HepG2 (cell line): ENCODE results near the gene KDM3B. TPM values are rescaled to one million over a fixed set of nuclear protein-coding genes. Genes with fewer than 3 reads are reported as not detected.

Experiments
- ATAC-seq: fragments of 200-7000 bp; cut with Tn5 transposase; 3 replicates; pipeline ENCODE4 v1.9.1; 2020; ENCODE audit warnings: mild to moderate bottlenecking, moderate library complexity
- BruUV-seq: library from RNA; stranded (reverse); fragments of 400-500 nt; replicated peaks from 2 replicates; lab custom pipeline; 2021; lab: Mats Ljungman, UMichigan
- CTCF ChIA-PET: fragments of 300-600 bp; formaldehyde crosslinking; extraction: SDS; loops from one replicate; lab custom pipeline; 2021; ENCODE audit warnings: low total read pairs, inconsistent platforms, low intra/inter-chr PET ratio; lab: Yijun Ruan, JAX
- POLR2A ChIA-PET: fragments of 350-600 bp; sonication (Branson Sonifier 250); formaldehyde crosslinking; loops from one replicate; lab custom pipeline; 2020; ENCODE audit warnings: antibody characterized with exemption, inconsistent platforms; lab: Yijun Ruan, JAX
- DNase-seq: peaks from one replicate; pipeline ENCODE4 v3.0.0-alpha.2; 2015; ENCODE audit warnings: low spot score
- FAIRE-seq: peaks from 3 replicates; lab custom pipeline; 2011; peaks lifted over from hg19 to GRCh38; lab: Jason Lieb, UNC
- H2AFZ ChIP-seq: one replicate; pipeline ENCODE4 v1.6.1; 2011; ENCODE audit warnings: low read length, inconsistent platforms
- H3K27ac ChIP-seq: fragments of 300-600 bp; 3 replicates; pipeline ENCODE4 v1.8.0; 2011; ENCODE audit warnings: mixed run types, mild to moderate bottlenecking, mixed read lengths, low read length, inconsistent platforms; ENCODE audit not compliant: insufficient read depth; ENCODE audit errors: extremely low read length
- H3K27me3 ChIP-seq, 2 experiments: fragments of 200-600 bp in 1 of 2; 2 replicates in 1 of 2; 3 replicates in 1 of 2; pipeline versions ENCODE4 v1.6.0 to v1.8.0; 2011; ENCODE audit warnings: low read length in 2 of 2, mild to moderate bottlenecking in 2 of 2, moderate library complexity in 2 of 2, inconsistent platforms in 1 of 2; ENCODE audit not compliant: insufficient read depth in 2 of 2, control insufficient read depth in 1 of 2
- H3K36me3 ChIP-seq, 2 experiments: fragments of 200-600 bp in 1 of 2; replicated peaks in 1 of 2; 2 replicates in 1 of 2; 3 replicates in 1 of 2; pipeline versions ENCODE4 v1.5.1 to v1.8.0; 2011; ENCODE audit warnings: low read length in 2 of 2, inconsistent platforms in 1 of 2; ENCODE audit not compliant: insufficient read depth in 2 of 2, control insufficient read depth in 1 of 2
- H3K4me1 ChIP-seq: 2 replicates; pipeline ENCODE4 v1.5.1; 2012; ENCODE audit warnings: low read length, inconsistent platforms; ENCODE audit not compliant: insufficient read depth
- H3K4me2 ChIP-seq: 2 replicates; pipeline ENCODE4 v1.6.0; 2011; ENCODE audit warnings: low read depth, low read length, inconsistent platforms
- H3K4me3 ChIP-seq, 3 experiments: fragments of 200-600 bp in 1 of 3; sonication (generic), shearing (Covaris generic) in 1 of 3; replicated peaks in 1 of 3; 2 replicates each; pipeline ENCODE4 v1.5.1; 2011 to 2016; ENCODE audit warnings: low read length in 3 of 3, inconsistent platforms in 2 of 3, low read depth in 2 of 3, mild to moderate bottlenecking in 2 of 3, control low read depth in 1 of 3, mixed read lengths in 1 of 3; ENCODE audit not compliant: insufficient read depth in 1 of 3
- H3K79me2 ChIP-seq: one replicate; pipeline ENCODE4 v1.6.1; 2011; ENCODE audit warnings: low read length, inconsistent platforms; ENCODE audit not compliant: insufficient read depth
- H3K9ac ChIP-seq: 2 replicates; pipeline ENCODE4 v1.6.0; 2011; ENCODE audit warnings: mild to moderate bottlenecking, low read depth, low read length, inconsistent platforms; ENCODE audit not compliant: insufficient read depth
- H3K9me3 ChIP-seq: 2 replicates; pipeline ENCODE4 v1.5.1; 2012; ENCODE audit warnings: mild to moderate bottlenecking, low read length
- H4K20me1 ChIP-seq: 2 replicates; pipeline ENCODE4 v1.6.0; 2011; ENCODE audit warnings: inconsistent platforms, mild to moderate bottlenecking, low read length, moderate library complexity; ENCODE audit not compliant: insufficient read depth
- CREB3 ChIP-seq: sonication (generic); formaldehyde crosslinking; IDR thresholded peaks from 2 replicates; pipeline ENCODE4 v1.5.0; 2020; ENCODE audit warnings: missing genetic modification reagents
- MTA1 ChIP-seq: sonication (generic); formaldehyde crosslinking; IDR thresholded peaks from 2 replicates; pipeline ENCODE4 v1.4.0; 2020; ENCODE audit warnings: missing genetic modification reagents, mild to moderate bottlenecking, borderline replicate concordance
- SRSF9 ChIP-seq: fragments of 200-400 bp; formaldehyde crosslinking; IDR thresholded peaks from 2 replicates; pipeline ENCODE4 v1.6.1; 2018; ENCODE audit warnings: borderline replicate concordance, mild to moderate bottlenecking, low read depth, low read length; ENCODE audit not compliant: insufficient read depth, poor library complexity, severe bottlenecking
- YEATS2 ChIP-seq: sonication (generic); formaldehyde crosslinking; IDR thresholded peaks from 2 replicates; pipeline ENCODE4 v1.4.0; 2020; ENCODE audit warnings: missing genetic modification reagents, borderline replicate concordance
- ZBTB3 ChIP-seq: sonication (generic); formaldehyde crosslinking; IDR thresholded peaks from 2 replicates; pipeline ENCODE4 v1.4.0; 2020; ENCODE audit warnings: low read depth, mild to moderate bottlenecking, moderate library complexity, missing genetic modification reagents, borderline replicate concordance
- ZNF281 ChIP-seq: sonication (generic); formaldehyde crosslinking; IDR thresholded peaks from 2 replicates; pipeline ENCODE4 v1.4.0; 2020; ENCODE audit warnings: missing genetic modification reagents, borderline replicate concordance
- ZNF569 ChIP-seq: sonication (generic); formaldehyde crosslinking; IDR thresholded peaks from 2 replicates; pipeline ENCODE4 v1.5.0; 2020; ENCODE audit warnings: mild to moderate bottlenecking, missing genetic modification reagents, moderate library complexity, borderline replicate concordance
- WGBS: methylation state at CpG from one replicate; pipeline ENCODE4 v1.1.6; 2017; ENCODE audit warnings: low lambda C conversion rate; 5-methylcytosine and 5-hydroxymethylcytosine counted together
- in situ Hi-C: cut with HindIII; loops from 2 replicates; pipeline ENCODE4 v1.10.0; 2017; ENCODE audit warnings: low pct_unique_long_range_greater_than_20kb; ENCODE audit not compliant: extremely low pct_ligation_motif_present
- intact Hi-C: fragments of 100-400 bp; cut with micrococcal nuclease; formaldehyde crosslinking; loops from one replicate; pipeline ENCODE4 v1.10.0; 2022; ENCODE audit not compliant: unreplicated experiment
- polyA plus RNA-seq, 8 experiments: library from polyadenylated mRNA; depleted of rRNA in 3 of 8; stranded (reverse) in 7 of 8; unstranded in 1 of 8; fragments of >200 nt; fragmentation: Illumina TruSeq in 4 of 8; extraction: Trizol in 4 of 8; gene quantifications; 2 replicates each; pipeline versions ENCODE4 v1.2.1 to v1.2.3, GENCODE V29; 2011 to 2016; ENCODE audit warnings: low read depth in 4 of 8, missing spikeins in 1 of 8, mixed read lengths in 1 of 8; ENCODE audit not compliant: insufficient read depth in 1 of 8
- total RNA-seq, 5 experiments: library from RNA; depleted of rRNA; stranded (reverse); fragments of >200 nt; fragmentation: Illumina TruSeq; extraction: Trizol; gene quantifications; 2 replicates each; pipeline ENCODE4 v1.2.3, GENCODE V29; 2016; ENCODE audit warnings: low read depth in 1 of 5

Gene KDM3B
- total and polyA plus RNA-seq, 2 of the 13 experiments (the other 11 are each of a cell fraction or from before 2014, with no cell fraction given): 19.7 to 34.3 TPM

GRCh38 chr5:138425079-138425478 lies 72.6 kb downstream of the KDM3B start:
- in situ Hi-C loops: no loop called here
- Histone ChIP-seq H2AFZ (no peak overlapping the region), H3K9ac (no peak overlapping the region), H3K4me2 (no peak overlapping the region), H4K20me1 (no peaks in the 10 kb centered on the region), H3K36me3 (peaks cover 23 to 69% of the 10 kb centered on the region in 2 experiments), H3K79me2 (no peaks in the 10 kb centered on the region), H3K27me3 (no peaks in the 10 kb centered on the region), H3K27ac (no peak overlapping the region), H3K9me3 (no peaks in the 10 kb centered on the region), H3K4me3 (no peak overlapping the region), H3K4me1 (no peaks in the 10 kb centered on the region)
- DNase-seq (no peak), FAIRE-seq (no peak), ATAC-seq (no peak)
- 100% methylated on average over 1 of the region's 1 CpG for WGBS
- no TSS peak for BruUV-seq
- TF ChIP-seq ZNF281 (CRISPR knock-in tag): no peak
- no peak for TF ChIP-seq SRSF9
- TF ChIP-seq ZBTB3 (CRISPR knock-in tag): no peak
- TF ChIP-seq YEATS2 (CRISPR knock-in tag): no peak
- TF ChIP-seq CREB3: no peak
- no peak for TF ChIP-seq MTA1 (CRISPR knock-in tag)
- no peak for TF ChIP-seq ZNF569 (CRISPR knock-in tag)
- intact Hi-C loops: no loop called here
- ChIA-PET CTCF (no interaction called here), POLR2A (no interaction called here)
